GM12878 (cell line): ENCODE results near the gene RAP1A. TPM values are rescaled to one million over a fixed set of nuclear protein-coding genes. Genes with fewer than 3 reads are reported as not detected.

ENCODE experiments used
- BCLAF1 ChIP-seq: fragments of 450-650 bp; IDR thresholded peaks from 2 replicates; pipeline ENCODE4 v1.6.1; 2017; ENCODE audit warnings: antibody characterized with exemption, mild to moderate bottlenecking, moderate library complexity
- BRCA1 ChIP-seq: IDR thresholded peaks from 2 replicates; pipeline ENCODE4 v1.6.1; 2011; ENCODE audit warnings: low read depth, low read length, improper control_type of control experiment
- ELK1 ChIP-seq: IDR thresholded peaks from 2 replicates; pipeline ENCODE4 v1.6.1; 2012; ENCODE audit warnings: low read depth, low read length, improper control_type of control experiment
- FOS ChIP-seq: IDR thresholded peaks from 3 replicates; pipeline ENCODE4 v1.6.1; 2011; ENCODE audit warnings: borderline replicate concordance; ENCODE audit not compliant: insufficient read length; ENCODE audit errors: extremely low read depth
- HCFC1 ChIP-seq: fragments of 150-350 bp; IDR thresholded peaks from 2 replicates; pipeline ENCODE4 v1.6.1; 2014; ENCODE audit warnings: low read length
- HDAC2 ChIP-seq: fragments of 200-600 bp; sonication (generic); IDR thresholded peaks from 2 replicates; pipeline ENCODE4 v1.6.1; 2017
- IRF3 ChIP-seq: fragments of 450-650 bp; IDR thresholded peaks from 2 replicates; pipeline ENCODE4 v1.6.1; 2014; ENCODE audit warnings: mild to moderate bottlenecking
- JUND ChIP-seq: IDR thresholded peaks from 2 replicates; pipeline ENCODE4 v1.6.1; 2012; ENCODE audit warnings: low read depth, mild to moderate bottlenecking, low read length, improper control_type of control experiment, moderate library complexity
- KDM1A ChIP-seq: fragments of 200-600 bp; sonication (generic); IDR thresholded peaks from 2 replicates; pipeline ENCODE4 v1.6.1; 2016; ENCODE audit warnings: borderline replicate concordance
- MLLT1 ChIP-seq: fragments of 450-650 bp; IDR thresholded peaks from 2 replicates; pipeline ENCODE4 v1.6.1; 2016; ENCODE audit warnings: mild to moderate bottlenecking
- MTA3 ChIP-seq: IDR thresholded peaks from 2 replicates; pipeline ENCODE4 v1.6.1; 2012; ENCODE audit warnings: low read length, inconsistent platforms, borderline replicate concordance
- NBN ChIP-seq: fragments of 450-650 bp; IDR thresholded peaks from 2 replicates; pipeline ENCODE4 v1.6.1; 2016
- NR2C1 ChIP-seq: fragments of 450-650 bp; IDR thresholded peaks from 2 replicates; pipeline ENCODE4 v1.6.1; 2017; ENCODE audit warnings: antibody characterized with exemption, mild to moderate bottlenecking, moderate library complexity
- SMAD5 ChIP-seq: IDR thresholded peaks from 2 replicates; pipeline ENCODE4 v1.6.1; 2016; ENCODE audit warnings: antibody characterized with exemption, low read depth
- SREBF1 ChIP-seq: IDR thresholded peaks from 2 replicates; pipeline ENCODE4 v1.6.1; 2012; ENCODE audit warnings: mild to moderate bottlenecking, low read length
- TCF3 ChIP-seq: IDR thresholded peaks from 2 replicates; pipeline ENCODE4 v1.6.1; 2012; ENCODE audit warnings: low read depth, mild to moderate bottlenecking, low read length, borderline replicate concordance; ENCODE audit not compliant: insufficient read depth
- TCF7 ChIP-seq: IDR thresholded peaks from 2 replicates; pipeline ENCODE4 v1.6.1; 2014; ENCODE audit warnings: antibody characterized with exemption, borderline replicate concordance
- USF2 ChIP-seq: IDR thresholded peaks from 2 replicates; pipeline ENCODE4 v1.6.1; 2011; ENCODE audit warnings: low read depth, low read length, improper control_type of control experiment, borderline replicate concordance
- YY1 ChIP-seq: IDR thresholded peaks from 2 replicates; pipeline ENCODE4 v1.6.1; 2011; ENCODE audit warnings: low read depth, mild to moderate bottlenecking, low read length
- ZNF592 ChIP-seq: fragments of 450-650 bp; IDR thresholded peaks from 2 replicates; pipeline ENCODE4 v1.6.1; 2017; ENCODE audit warnings: mild to moderate bottlenecking, moderate library complexity
- polyA plus RNA-seq, 11 experiments: library from polyadenylated mRNA; depleted of rRNA in 4 of 11; unstranded in 6 of 11; stranded (reverse) in 5 of 11; fragments of >200 nt; fragmentation: Nextera tagmentation in 4 of 11; fragmentation: Illumina TruSeq in 1 of 11; extraction: Ambion mirVana in 4 of 11; extraction: Trizol in 1 of 11; gene quantifications; 1 replicate in 1 of 11; 2 replicates in 10 of 11; pipeline versions ENCODE4 v1.2.1 to v1.2.3, GENCODE V29; 2011 to 2016; ENCODE audit warnings: inconsistent platforms in 2 of 11, missing spikeins in 2 of 11, low read depth in 1 of 11
- total RNA-seq, 4 experiments: library from RNA; depleted of rRNA in 3 of 4; stranded (reverse); fragments of >200 nt in 3 of 4; fragmentation: Illumina TruSeq in 1 of 4; extraction: Trizol in 1 of 4; gene quantifications; 2 replicates each; pipeline versions ENCODE4 v1.2.1 to v1.2.3, GENCODE V29; 2013 to 2021

Gene RAP1A
- total and polyA plus RNA-seq, 10 of the 15 experiments (the other 5 are each of a cell fraction or from before 2014, with no cell fraction given), result 38.4 to 213 (median 86.0) TPM

GRCh38 chr1:111596499-111596898 lies 23.1 kb upstream of the RAP1A start (continued):
- TF ChIP-seq MLLT1 (no peak), SREBF1 (no peak), NR2C1 (no peak), NBN (no peak), HCFC1 (no peak), BCLAF1 (no peak), KDM1A (no peak), BRCA1 (no peak), JUND (no peak), TCF7 (no peak), HDAC2 (no peak), IRF3 (no peak), ELK1 (no peak), TCF3 (no peak), YY1 (0 out of 2 replicates have a peak, but pooled peaks have one; percentile 41), MTA3 (no peak), SMAD5 (no peak), ZNF592 (0 out of 2 replicates have a peak, but pooled peaks have one; percentile 24), FOS (no peak), USF2 (no peak)
